Measurements from ENCODE around the gene ALDH3A2. TPM values are rescaled to one million over a fixed set of nuclear protein-coding genes. Genes with fewer than 3 reads are reported as not detected.
A peak's percentile ranks its signal among the peaks of the same experiment; 100 is the strongest.

The ALDH3A2 gene
- total RNA-seq, 1 experiment from 2014 or later: 271 TPM

- Histone ChIP-seq H4K20me1 (ENCODE audit: insufficient read depth) (no peaks in the 10 kb centered on the region), H3K27me3 (ENCODE audit: insufficient read depth, low read depth) (no peaks in the 10 kb centered on the region), H3K9me2 (ENCODE audit: insufficient read depth) (no peaks in the 10 kb centered on the region), H3F3A (ENCODE audit: insufficient read depth, low read depth) (peaks cover 54% of the 10 kb centered on the region), H3K27ac (peak overlapping the region; percentile 70), H3K4me2 (peak overlapping the region; percentile 44), H3K9me3 (ENCODE audit: insufficient read depth, low read depth) (no peaks in the 10 kb centered on the region), H3K4me1 (replicated peaks; ENCODE audit: insufficient read depth) (peaks cover 71% of the 10 kb centered on the region), H3K4me3 (no peak overlapping the region), H2AFZ (no peak overlapping the region), H3K79me2 (ENCODE audit: low read depth) (no peaks in the 10 kb centered on the region), H3K36me3 (ENCODE audit: low read depth) (no peaks in the 10 kb centered on the region)
- TF ChIP-seq, protein P1, sequence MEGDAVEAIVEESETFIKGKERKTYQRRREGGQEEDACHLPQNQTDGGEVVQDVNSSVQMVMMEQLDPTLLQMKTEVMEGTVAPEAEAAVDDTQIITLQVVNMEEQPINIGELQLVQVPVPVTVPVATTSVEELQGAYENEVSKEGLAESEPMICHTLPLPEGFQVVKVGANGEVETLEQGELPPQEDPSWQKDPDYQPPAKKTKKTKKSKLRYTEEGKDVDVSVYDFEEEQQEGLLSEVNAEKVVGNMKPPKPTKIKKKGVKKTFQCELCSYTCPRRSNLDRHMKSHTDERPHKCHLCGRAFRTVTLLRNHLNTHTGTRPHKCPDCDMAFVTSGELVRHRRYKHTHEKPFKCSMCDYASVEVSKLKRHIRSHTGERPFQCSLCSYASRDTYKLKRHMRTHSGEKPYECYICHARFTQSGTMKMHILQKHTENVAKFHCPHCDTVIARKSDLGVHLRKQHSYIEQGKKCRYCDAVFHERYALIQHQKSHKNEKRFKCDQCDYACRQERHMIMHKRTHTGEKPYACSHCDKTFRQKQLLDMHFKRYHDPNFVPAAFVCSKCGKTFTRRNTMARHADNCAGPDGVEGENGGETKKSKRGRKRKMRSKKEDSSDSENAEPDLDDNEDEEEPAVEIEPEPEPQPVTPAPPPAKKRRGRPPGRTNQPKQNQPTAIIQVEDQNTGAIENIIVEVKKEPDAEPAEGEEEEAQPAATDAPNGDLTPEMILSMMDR (conservative IDR thresholded peaks at IDR 0.05): no peak
- no peak for TF ChIP-seq EZH2 (IDR thresholded peaks at IDR 0.05; ENCODE audit: low read depth)
- intact Hi-C loops (cut with micrococcal nuclease; ENCODE audit: unreplicated experiment): no loop called here
- ChIA-PET CTCF (interaction anchor here (1.1 kb wide), 1 partner anchor 25 kb away, joined by 4 read pairs; no protein-coding TSS in a partner anchor), POLR2A (ENCODE audit: unreplicated experiment) (no interaction called here)
- DNase-seq: no peak
- no TSS peak for BruUV-seq (replicated peaks)
These were observed 78.3 kb downstream of the ALDH3A2 start for GRCh38 chr17:19726631-19727376.

Other genes starting within 250 kb of the ALDH3A2 start
- 2.0 and 2.3 TPM in 2 replicates for gene RNF112, start 237.5 kb upstream of the ALDH3A2 start, total RNA-seq (2021)
- gene SLC47A1, start 114.9 kb upstream of the ALDH3A2 start, total RNA-seq (2021): 1.3 and 2.3 TPM in 2 replicates
- gene SLC47A2, start 67.8 kb downstream of the ALDH3A2 start, total RNA-seq (2021): 38.9 and 42.6 TPM in 2 replicates
- 1,620 and 1,906 TPM in 2 replicates for gene ALDH3A1, start 99.5 kb downstream of the ALDH3A2 start, total RNA-seq (2021)
- gene ULK2, start 219.2 kb downstream of the ALDH3A2 start, total RNA-seq (2021): 8.7 and 9.7 TPM in 2 replicates